Right ventricle myocardium superior (tissue), 1 donor: ENCODE results near the gene FAM43B. TPM values are rescaled to one million over a fixed set of nuclear protein-coding genes. Genes with fewer than 3 reads are reported as not detected.

Source experiments
- total RNA-seq: library from RNA; stranded (reverse); fragmentation: NEBNext Ultra II Directional; extraction: Animal tissue kit (Norgen Biotek cat#: 25700); gene quantifications from one replicate; pipeline ENCODE4 v1.2.1, GENCODE V29; 2021
- donor health status: DM: no; HTN: yes; CAD: no; lungs with severe emphysema.

The FAM43B gene
- total RNA-seq, 1 donor from 2014 or later, result 3.0 TPM

Other genes starting within 250 kb of the FAM43B start
- gene CAMK2N1, start 66.4 kb upstream of the FAM43B start, total RNA-seq, result 10.0 TPM
- 42.1 TPM for gene MUL1, start 44.4 kb upstream of the FAM43B start, total RNA-seq
- gene CDA, start 36.5 kb downstream of the FAM43B start, total RNA-seq, result 3.5 TPM
- 288 TPM for gene PINK1, start 80.9 kb downstream of the FAM43B start, total RNA-seq
- 130 TPM for gene DDOST, start 108.8 kb downstream of the FAM43B start, total RNA-seq
- gene KIF17, start 165.4 kb downstream of the FAM43B start, total RNA-seq, result 5.2 TPM
- not detected for gene SH2D5, start 180.1 kb downstream of the FAM43B start, total RNA-seq
- 118 TPM for gene HP1BP3, start 234.7 kb downstream of the FAM43B start, total RNA-seq